ENCODE results near the gene GADD45G.

The GADD45G gene

DNA sequence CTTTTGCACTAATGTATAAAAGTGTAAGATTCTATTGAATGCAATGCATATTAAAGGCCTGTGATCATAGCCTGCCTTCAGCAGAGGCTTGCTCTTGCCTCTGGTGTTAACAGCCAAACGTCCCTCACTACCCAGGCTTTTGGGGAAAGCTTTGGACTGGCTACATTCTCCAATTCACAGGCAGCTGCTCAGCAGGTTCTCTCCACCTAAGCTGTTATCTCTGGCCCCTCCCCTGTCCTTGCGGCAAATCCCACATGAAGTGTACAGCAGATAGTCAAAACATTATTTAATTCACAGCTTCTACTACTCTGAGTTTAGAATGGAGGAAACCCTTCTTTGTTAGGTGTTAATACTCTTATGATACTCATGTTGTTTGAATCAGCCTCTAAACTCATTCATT lies 45.9 kb upstream of the GADD45G start:
- TF ChIP-seq, protein P1, sequence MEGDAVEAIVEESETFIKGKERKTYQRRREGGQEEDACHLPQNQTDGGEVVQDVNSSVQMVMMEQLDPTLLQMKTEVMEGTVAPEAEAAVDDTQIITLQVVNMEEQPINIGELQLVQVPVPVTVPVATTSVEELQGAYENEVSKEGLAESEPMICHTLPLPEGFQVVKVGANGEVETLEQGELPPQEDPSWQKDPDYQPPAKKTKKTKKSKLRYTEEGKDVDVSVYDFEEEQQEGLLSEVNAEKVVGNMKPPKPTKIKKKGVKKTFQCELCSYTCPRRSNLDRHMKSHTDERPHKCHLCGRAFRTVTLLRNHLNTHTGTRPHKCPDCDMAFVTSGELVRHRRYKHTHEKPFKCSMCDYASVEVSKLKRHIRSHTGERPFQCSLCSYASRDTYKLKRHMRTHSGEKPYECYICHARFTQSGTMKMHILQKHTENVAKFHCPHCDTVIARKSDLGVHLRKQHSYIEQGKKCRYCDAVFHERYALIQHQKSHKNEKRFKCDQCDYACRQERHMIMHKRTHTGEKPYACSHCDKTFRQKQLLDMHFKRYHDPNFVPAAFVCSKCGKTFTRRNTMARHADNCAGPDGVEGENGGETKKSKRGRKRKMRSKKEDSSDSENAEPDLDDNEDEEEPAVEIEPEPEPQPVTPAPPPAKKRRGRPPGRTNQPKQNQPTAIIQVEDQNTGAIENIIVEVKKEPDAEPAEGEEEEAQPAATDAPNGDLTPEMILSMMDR (conservative IDR thresholded peaks at IDR 0.05; ENCODE audit: low read depth, low read length) = no peak
- H3K4me1 ChIP-seq (ENCODE audit: low read depth, poor library complexity, severe bottlenecking) = peaks cover 30% of the 10 kb centered on the region
- H3K27me3 ChIP-seq (ENCODE audit: insufficient read depth, low read depth) = no peaks in the 10 kb centered on the region
- H3K4me2 ChIP-seq = no peak overlapping the region
- H3K27ac ChIP-seq = no peak overlapping the region
- no peaks in the 10 kb centered on the region for H3K79me2 ChIP-seq (ENCODE audit: insufficient read depth, low read depth)
- H3K36me3 ChIP-seq (ENCODE audit: insufficient read depth) = no peaks in the 10 kb centered on the region
- H2AFZ ChIP-seq (ENCODE audit: low read depth) = no peak overlapping the region
- H3K9ac ChIP-seq = no peak overlapping the region
- H4K20me1 ChIP-seq (ENCODE audit: insufficient read depth) = no peaks in the 10 kb centered on the region
- H3K4me3 ChIP-seq (IDR thresholded peaks at IDR 0.05; ENCODE audit: insufficient read depth, low read depth, low read length) = no peak overlapping the region

GRCh38 chr9:89562186-89562814 lies 42.5 kb upstream of the GADD45G start:
- no peaks in the 10 kb centered on the region for H3K79me2 ChIP-seq (ENCODE audit: insufficient read depth, low read depth)
- no peaks in the 10 kb centered on the region for H3K27me3 ChIP-seq (ENCODE audit: insufficient read depth, low read depth)
- H3K4me2 ChIP-seq = no peak overlapping the region
- H3K9ac ChIP-seq = no peak overlapping the region
- no peaks in the 10 kb centered on the region for H4K20me1 ChIP-seq (ENCODE audit: insufficient read depth)
- no peak overlapping the region for H3K4me3 ChIP-seq (IDR thresholded peaks at IDR 0.05; ENCODE audit: insufficient read depth, low read depth, low read length)
- H3K27ac ChIP-seq = no peak overlapping the region
- no peaks in the 10 kb centered on the region for H3K4me1 ChIP-seq (ENCODE audit: low read depth, poor library complexity, severe bottlenecking)
- H2AFZ ChIP-seq (ENCODE audit: low read depth) = no peak overlapping the region
- TF ChIP-seq, protein P1 (conservative IDR thresholded peaks at IDR 0.05; ENCODE audit: low read depth, low read length) = no peak
- H3K36me3 ChIP-seq (ENCODE audit: insufficient read depth) = no peaks in the 10 kb centered on the region

DNA sequence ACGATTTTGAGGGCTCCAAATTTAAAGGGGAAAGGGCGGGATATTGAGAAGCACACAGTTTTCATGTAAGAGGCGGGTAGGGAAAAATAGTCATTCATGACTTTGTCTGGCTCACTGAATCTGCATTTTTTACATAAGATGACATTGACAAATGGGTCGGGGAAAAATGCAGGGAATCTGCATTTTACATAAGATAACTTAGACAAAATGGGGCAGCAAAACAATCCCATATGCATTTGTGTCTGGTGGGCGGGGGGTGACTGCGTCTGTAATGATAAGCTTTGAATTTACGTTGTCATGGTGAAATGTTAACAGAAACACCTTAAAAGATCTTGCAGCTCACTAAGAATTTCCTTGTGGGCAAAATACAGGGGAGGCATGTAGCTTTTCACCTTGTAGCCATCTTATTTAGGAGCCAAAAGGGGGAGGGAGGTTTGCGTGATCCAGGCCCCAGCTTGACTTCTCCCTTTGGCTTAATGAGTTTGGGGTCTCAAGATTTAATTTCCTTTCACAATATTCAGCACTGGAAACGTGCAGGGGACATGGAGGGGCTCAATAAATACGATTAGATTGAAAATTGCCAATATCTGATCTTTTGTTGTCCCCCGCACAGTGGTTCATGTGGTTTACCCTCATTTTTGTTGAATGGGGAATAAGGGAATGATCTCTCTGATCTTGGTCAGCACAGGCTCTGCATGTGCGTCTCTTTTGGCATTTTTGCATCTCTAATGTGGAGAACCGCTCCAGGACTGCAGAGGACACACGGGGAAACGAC lies 41.1 kb upstream of the GADD45G start:
- Histone ChIP-seq H3K4me2 (no peak overlapping the region), H3K79me2 (ENCODE audit: insufficient read depth, low read depth) (no peaks in the 10 kb centered on the region), H3K27ac (no peak overlapping the region), H3K9ac (no peak overlapping the region), H3K27me3 (ENCODE audit: insufficient read depth, low read depth) (no peaks in the 10 kb centered on the region), H2AFZ (ENCODE audit: low read depth) (no peak overlapping the region), H3K4me3 (IDR thresholded peaks at IDR 0.05; ENCODE audit: insufficient read depth, low read depth, low read length) (no peak overlapping the region), H4K20me1 (ENCODE audit: insufficient read depth) (no peaks in the 10 kb centered on the region), H3K4me1 (ENCODE audit: low read depth, poor library complexity, severe bottlenecking) (no peaks in the 10 kb centered on the region), H3K36me3 (ENCODE audit: insufficient read depth) (no peaks in the 10 kb centered on the region)
- TF ChIP-seq, protein P1 (conservative IDR thresholded peaks at IDR 0.05; ENCODE audit: low read depth, low read length) = no peak

GRCh38 chr9:89564346-89564878 lies 40.4 kb upstream of the GADD45G start:
- H3K4me1 ChIP-seq (ENCODE audit: low read depth, poor library complexity, severe bottlenecking) = no peaks in the 10 kb centered on the region
- no peaks in the 10 kb centered on the region for H3K79me2 ChIP-seq (ENCODE audit: insufficient read depth, low read depth)
- no peak overlapping the region for H2AFZ ChIP-seq (ENCODE audit: low read depth)
- no peaks in the 10 kb centered on the region for H3K27me3 ChIP-seq (ENCODE audit: insufficient read depth, low read depth)
- no peaks in the 10 kb centered on the region for H3K36me3 ChIP-seq (ENCODE audit: insufficient read depth)
- no peak overlapping the region for H3K9ac ChIP-seq
- H3K4me3 ChIP-seq (IDR thresholded peaks at IDR 0.05; ENCODE audit: insufficient read depth, low read depth, low read length) = no peak overlapping the region
- no peaks in the 10 kb centered on the region for H4K20me1 ChIP-seq (ENCODE audit: insufficient read depth)
- H3K27ac ChIP-seq = no peak overlapping the region
- no peak overlapping the region for H3K4me2 ChIP-seq
- TF ChIP-seq, protein P1 (conservative IDR thresholded peaks at IDR 0.05; ENCODE audit: low read depth, low read length) = no peak
